Fibroblast of lung (primary cell): ENCODE measurements around the gene PIM3. TPM values are rescaled to one million over a fixed set of nuclear protein-coding genes. Genes with fewer than 3 reads are reported as not detected.

Experiments used
- DNase-seq, 2 donors: peaks; one replicate each; pipeline versions ENCODE4 v3.0.0 to v3.0.0-alpha.2; 2010; ENCODE audit warnings: low read depth in 2 of 2
- H2AFZ ChIP-seq: 2 replicates; pipeline ENCODE4 v1.5.1; 2012; ENCODE audit warnings: low read length, control low read depth, inconsistent platforms
- H3K27ac ChIP-seq: 2 replicates; pipeline ENCODE4 v1.5.1; 2011; ENCODE audit warnings: low read length, control low read depth; ENCODE audit not compliant: insufficient read depth
- H3K27me3 ChIP-seq: 2 replicates; pipeline ENCODE4 v1.5.1; 2011; ENCODE audit warnings: mild to moderate bottlenecking, low read length; ENCODE audit not compliant: control insufficient read depth, insufficient read depth
- H3K36me3 ChIP-seq: 2 replicates; pipeline ENCODE4 v1.5.1; 2011; ENCODE audit warnings: low read length; ENCODE audit not compliant: control insufficient read depth, insufficient read depth
- H3K4me1 ChIP-seq: 2 replicates; pipeline ENCODE4 v1.5.1; 2011; ENCODE audit warnings: low read length; ENCODE audit not compliant: control insufficient read depth, insufficient read depth; ENCODE audit errors: extremely low read depth
- H3K4me2 ChIP-seq: 2 replicates; pipeline ENCODE4 v1.5.1; 2011; ENCODE audit warnings: low read length, control low read depth; ENCODE audit not compliant: insufficient read depth; ENCODE audit errors: extremely low read depth
- H3K4me3 ChIP-seq, 4 experiments: fragments of 200-600 bp in 1 of 4; sonication (generic) in 1 of 4; replicated peaks in 1 of 4; 2 replicates each; pipeline ENCODE4 v1.5.1; 2011 to 2016; ENCODE audit warnings: low read length in 4 of 4, low read depth in 3 of 4, mild to moderate bottlenecking in 3 of 4, control low read depth in 2 of 4, inconsistent platforms in 1 of 4, mixed read lengths in 1 of 4; ENCODE audit not compliant: insufficient read depth in 1 of 4; ENCODE audit errors: control extremely low read depth in 1 of 4
- H3K79me2 ChIP-seq: 2 replicates; pipeline ENCODE4 v1.5.1; 2012; ENCODE audit warnings: mild to moderate bottlenecking, low read length, inconsistent platforms; ENCODE audit not compliant: control insufficient read depth, insufficient read depth
- H3K9ac ChIP-seq: 2 replicates; pipeline ENCODE4 v1.5.1; 2011; ENCODE audit warnings: mild to moderate bottlenecking, low read length, control low read depth; ENCODE audit not compliant: insufficient read depth
- H3K9me3 ChIP-seq: 2 replicates; pipeline ENCODE4 v1.5.1; 2012; ENCODE audit warnings: low read depth, low read length; ENCODE audit not compliant: control insufficient read depth, insufficient read depth
- H4K20me1 ChIP-seq: 2 replicates; pipeline ENCODE4 v1.5.1; 2011; ENCODE audit warnings: low read length; ENCODE audit not compliant: control insufficient read depth, insufficient read depth; ENCODE audit errors: extremely low read depth
- EZH2 ChIP-seq: IDR thresholded peaks from 2 replicates; pipeline ENCODE4 v1.5.1; 2012; ENCODE audit warnings: low read length, control low read depth, mild to moderate bottlenecking; ENCODE audit errors: missing control alignments
- polyA plus RNA-seq, 2 donors: library from polyadenylated mRNA; depleted of rRNA in 1 of 2; stranded (reverse) in 1 of 2; unstranded in 1 of 2; fragments of >200 nt; gene quantifications; 2 replicates each; pipeline ENCODE4 v1.2.1, GENCODE V29; 2011 to 2012; ENCODE audit warnings: missing spikeins in 1 of 2
- total RNA-seq: library from RNA; depleted of rRNA; stranded (reverse); fragments of >200 nt; gene quantifications from 2 replicates; pipeline ENCODE4 v1.2.1, GENCODE V29; 2014
- TF ChIP-seq, protein P1 (sequence below), 2 donors: IDR thresholded peaks in 1 of 2; conservative IDR thresholded peaks in 1 of 2; 1 replicate in 1 of 2; 2 replicates in 1 of 2; pipeline ENCODE4 v1.5.1; 2011 to 2012; ENCODE audit warnings: low read length in 2 of 2, control low read depth in 1 of 2, inconsistent platforms in 1 of 2, low read depth in 1 of 2, mild to moderate bottlenecking in 1 of 2

PIM3 gene
- total and polyA plus RNA-seq, 2 donors (not counting 1 experiment from before 2014, with no cell fraction given): 6.8 to 47.7 TPM

DNA sequence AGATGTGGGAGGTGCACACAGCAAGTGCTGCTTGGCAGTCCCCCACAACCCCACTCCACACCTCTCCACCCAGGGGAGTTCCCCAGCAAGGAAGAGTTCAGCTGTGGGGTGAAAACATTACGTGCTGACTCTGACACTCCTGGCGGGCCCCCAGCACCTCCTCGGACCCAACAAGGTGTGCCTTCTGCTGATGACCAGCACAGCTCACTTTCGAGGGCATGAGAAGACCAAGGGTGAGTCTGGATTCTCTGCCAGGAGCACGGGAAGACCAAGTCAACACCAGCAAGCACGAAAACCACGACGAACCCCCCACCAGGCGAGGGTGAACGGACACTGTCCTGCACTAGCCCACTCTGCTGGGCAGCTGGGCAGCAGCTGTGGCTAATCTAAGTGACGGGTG lies 43.7 kb upstream of the PIM3 start:
- Histone ChIP-seq H3K27me3 (no peaks in the 10 kb centered on the region), H3K4me2 (no peak overlapping the region), H3K4me3 (no peak overlapping the region), H3K36me3 (peaks cover 9% of the 10 kb centered on the region), H3K27ac (no peak overlapping the region), H3K79me2 (peaks cover 6% of the 10 kb centered on the region), H3K9ac (no peak overlapping the region), H3K9me3 (no peaks in the 10 kb centered on the region), H3K4me1 (peaks cover 5% of the 10 kb centered on the region), H4K20me1 (no peaks in the 10 kb centered on the region), H2AFZ (no peak overlapping the region)
- no peak for TF ChIP-seq EZH2
- TF ChIP-seq, protein P1, sequence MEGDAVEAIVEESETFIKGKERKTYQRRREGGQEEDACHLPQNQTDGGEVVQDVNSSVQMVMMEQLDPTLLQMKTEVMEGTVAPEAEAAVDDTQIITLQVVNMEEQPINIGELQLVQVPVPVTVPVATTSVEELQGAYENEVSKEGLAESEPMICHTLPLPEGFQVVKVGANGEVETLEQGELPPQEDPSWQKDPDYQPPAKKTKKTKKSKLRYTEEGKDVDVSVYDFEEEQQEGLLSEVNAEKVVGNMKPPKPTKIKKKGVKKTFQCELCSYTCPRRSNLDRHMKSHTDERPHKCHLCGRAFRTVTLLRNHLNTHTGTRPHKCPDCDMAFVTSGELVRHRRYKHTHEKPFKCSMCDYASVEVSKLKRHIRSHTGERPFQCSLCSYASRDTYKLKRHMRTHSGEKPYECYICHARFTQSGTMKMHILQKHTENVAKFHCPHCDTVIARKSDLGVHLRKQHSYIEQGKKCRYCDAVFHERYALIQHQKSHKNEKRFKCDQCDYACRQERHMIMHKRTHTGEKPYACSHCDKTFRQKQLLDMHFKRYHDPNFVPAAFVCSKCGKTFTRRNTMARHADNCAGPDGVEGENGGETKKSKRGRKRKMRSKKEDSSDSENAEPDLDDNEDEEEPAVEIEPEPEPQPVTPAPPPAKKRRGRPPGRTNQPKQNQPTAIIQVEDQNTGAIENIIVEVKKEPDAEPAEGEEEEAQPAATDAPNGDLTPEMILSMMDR (conservative IDR thresholded peaks at IDR 0.05 in 1 of 2, IDR thresholded peaks at IDR 0.05 in 1 of 2; ENCODE audit: low read depth in 1 of 2, low read length in 2 of 2): no peak
- DNase-seq: no peak

DNA sequence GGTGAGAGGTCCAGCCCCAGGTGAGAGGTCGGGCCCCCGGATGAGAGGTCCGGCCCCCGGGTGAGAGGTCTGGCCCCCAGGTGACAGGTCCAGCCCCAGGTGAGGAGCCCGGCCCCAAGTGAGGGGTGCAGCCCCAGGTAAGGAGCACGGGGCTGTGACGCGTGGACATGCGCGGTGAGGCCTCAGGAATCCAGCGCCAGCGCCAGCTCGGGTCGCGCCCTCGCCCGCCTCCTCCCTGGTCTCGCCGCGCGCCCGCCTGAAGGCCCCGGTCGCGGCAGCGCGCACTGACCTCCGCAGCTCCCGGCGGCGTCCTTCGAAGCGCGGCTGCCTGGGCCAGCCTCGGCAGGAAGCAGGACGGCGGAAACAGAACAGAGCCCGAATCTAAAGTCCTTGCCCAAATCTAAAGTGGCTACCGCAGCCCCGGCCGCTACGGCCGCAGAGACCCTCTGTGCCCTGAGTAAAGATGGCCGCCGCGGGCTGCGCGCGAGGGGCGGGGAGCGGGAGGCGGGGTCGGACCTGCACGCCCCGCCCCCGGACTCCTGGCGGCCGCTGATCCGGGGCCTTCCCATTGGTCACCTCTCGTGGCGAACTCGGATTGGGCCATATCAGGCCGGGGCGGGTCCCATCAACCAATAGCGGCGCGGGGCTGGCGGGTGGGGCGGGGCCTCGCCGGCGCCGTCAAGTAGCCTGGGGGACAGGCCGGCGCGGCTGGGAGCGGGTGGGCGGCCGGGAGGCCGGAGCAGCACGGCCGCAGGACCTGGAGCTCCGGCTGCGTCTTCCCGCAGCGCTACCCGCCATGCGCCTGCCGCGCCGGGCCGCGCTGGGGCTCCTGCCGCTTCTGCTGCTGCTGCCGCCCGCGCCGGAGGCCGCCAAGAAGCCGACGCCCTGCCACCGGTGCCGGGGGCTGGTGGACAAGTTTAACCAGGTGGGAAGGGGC lies 42.3 kb upstream of the PIM3 start, which contains the start of the genes ALG12 and CRELD2:
Gene ALG12, minus strand, starts transcription at position 465 of the 937 bp plus-strand sequence. CDS start 4,673 bp downstream, outside the sequence.
Gene CRELD2, plus strand, starts transcription at position 661 of the 937 bp plus-strand sequence. Its CDS starts 136 bp downstream, at position 797.
- H3K79me2 ChIP-seq: peaks cover 6% of the 10 kb centered on the region
- H3K4me1 ChIP-seq: peaks cover 5% of the 10 kb centered on the region
- peaks cover 9% of the 10 kb centered on the region for H3K36me3 ChIP-seq
- H3K9ac ChIP-seq: peak within 1 kb of the TSS; percentile 90
- H3K9me3 ChIP-seq: no peaks in the 10 kb centered on the region
- peak within 1 kb of the TSS; percentile 85 for H3K27ac ChIP-seq
- TF ChIP-seq, protein P1 (conservative IDR thresholded peaks at IDR 0.05 in 1 of 2, IDR thresholded peaks at IDR 0.05 in 1 of 2; ENCODE audit: low read depth in 1 of 2, low read length in 2 of 2): no peak
- TF ChIP-seq EZH2: no peak
- H4K20me1 ChIP-seq: no peaks in the 10 kb centered on the region
- no peaks in the 10 kb centered on the region for H3K27me3 ChIP-seq
- H3K4me3 ChIP-seq: peak within 1 kb of the TSS; percentile 69 to 89 (median 85)
- DNase-seq: peak; percentile 96
- H3K4me2 ChIP-seq: peak within 1 kb of the TSS; percentile 97
- H2AFZ ChIP-seq: peak within 1 kb of the TSS; percentile 71
